Osteocyte (in vitro differentiated cells): ENCODE results near the gene CRB1. TPM values are rescaled to one million over a fixed set of nuclear protein-coding genes. Genes with fewer than 3 reads are reported as not detected.
"Not testable (repeated sequence)": the region's sequence is repeated elsewhere in the genome, so short reads cannot be mapped to it uniquely, and the experiment has no call there.

Source experiments
- DNase-seq: peaks from one replicate; pipeline ENCODE4 v3.0.0; 2021; ENCODE audit warnings: mixed read lengths; ENCODE audit not compliant: unreplicated experiment; ENCODE audit errors: extremely low spot score
- H3K27ac Mint-ChIP-seq: one replicate; pipeline ENCODE4 v1.8.0; 2021; ENCODE audit warnings: mild to moderate bottlenecking, mixed read lengths; ENCODE audit not compliant: unreplicated experiment
- H3K27me3 Mint-ChIP-seq: one replicate; pipeline ENCODE4 v1.8.0; 2021; ENCODE audit warnings: mixed read lengths; ENCODE audit not compliant: unreplicated experiment
- H3K36me3 Mint-ChIP-seq: one replicate; pipeline ENCODE4 v1.8.0; 2021; ENCODE audit warnings: mixed read lengths; ENCODE audit not compliant: unreplicated experiment
- H3K4me1 Mint-ChIP-seq: one replicate; pipeline ENCODE4 v1.8.0; 2021; ENCODE audit warnings: mixed read lengths; ENCODE audit not compliant: unreplicated experiment
- H3K4me3 Mint-ChIP-seq: one replicate; pipeline ENCODE4 v1.8.0; 2021; ENCODE audit warnings: mild to moderate bottlenecking, moderate library complexity, mixed read lengths; ENCODE audit not compliant: unreplicated experiment
- H3K9me3 Mint-ChIP-seq: one replicate; pipeline ENCODE4 v1.8.0; 2021; ENCODE audit warnings: mixed read lengths; ENCODE audit not compliant: unreplicated experiment
- CTCF ChIP-seq: fragments of 200-600 bp; sonication (generic); IDR thresholded peaks from 2 replicates; pipeline ENCODE4 v1.5.0; 2021; ENCODE audit warnings: antibody characterized with exemption, mild to moderate bottlenecking, moderate library complexity
- total RNA-seq: library from RNA; stranded (reverse); gene quantifications from 2 replicates; pipeline ENCODE4 v1.2.1, GENCODE V29; 2021

The CRB1 gene
- total RNA-seq, 1 donor from 2014 or later: not detected

- Mint-ChIP-seq H3K4me3 (no peak overlapping the region), H3K9me3 (peaks cover 21% of the 10 kb centered on the region), H3K27me3 (no peaks in the 10 kb centered on the region), H3K27ac (no peak overlapping the region), H3K4me1 (peaks cover 37% of the 10 kb centered on the region), H3K36me3 (peaks cover 3% of the 10 kb centered on the region)
- no peak for DNase-seq
- TF ChIP-seq CTCF: no peak
These were observed 217.7 kb downstream of the CRB1 start for GRCh38 chr1:197485790-197486189.

- Mint-ChIP-seq H3K4me1 (peaks cover 31% of the 10 kb centered on the region), H3K9me3 (peaks cover 26% of the 10 kb centered on the region), H3K27ac (no peak overlapping the region), H3K4me3 (no peak overlapping the region), H3K27me3 (no peaks in the 10 kb centered on the region), H3K36me3 (peaks cover 3% of the 10 kb centered on the region)
- no peak for DNase-seq
- no peak for TF ChIP-seq CTCF
These were observed 218.9 kb downstream of the CRB1 start for GRCh38 chr1:197486946-197487345.

- H3K27ac Mint-ChIP-seq, H3K27me3 Mint-ChIP-seq, DNase-seq, H3K36me3 Mint-ChIP-seq, H3K4me3 Mint-ChIP-seq: not testable (repeated sequence)
- Mint-ChIP-seq H3K4me1 (peaks cover 22% of the 10 kb centered on the region), H3K9me3 (peaks cover 32% of the 10 kb centered on the region)
These were observed 223.5 kb downstream of the CRB1 start for GRCh38 chr1:197491505-197491904.

- Mint-ChIP-seq H3K27ac (no peak overlapping the region), H3K27me3 (peaks cover 14% of the 10 kb centered on the region), H3K4me3 (no peak overlapping the region), H3K9me3 (peaks cover 8% of the 10 kb centered on the region), H3K36me3 (no peaks in the 10 kb centered on the region), H3K4me1 (no peaks in the 10 kb centered on the region)
- no peak for TF ChIP-seq CTCF
- DNase-seq: no peak
These were observed 228.7 kb downstream of the CRB1 start for GRCh38 chr1:197496722-197497121.

GRCh38 chr1:197510691-197511378, 242.8 kb downstream of the CRB1 start:
- no peak overlapping the region for H3K4me3 Mint-ChIP-seq
- no peaks in the 10 kb centered on the region for H3K27me3 Mint-ChIP-seq
- H3K4me1 Mint-ChIP-seq: no peaks in the 10 kb centered on the region
- TF ChIP-seq CTCF: no peak
- no peak overlapping the region for H3K27ac Mint-ChIP-seq
- DNase-seq: no peak
- peaks cover 14% of the 10 kb centered on the region for H3K36me3 Mint-ChIP-seq
- no peaks in the 10 kb centered on the region for H3K9me3 Mint-ChIP-seq
